Measurements from ENCODE around the gene GALR1.

- TF ChIP-seq TAF1 (IDR thresholded peaks at IDR 0.05; ENCODE audit: low read depth) = no peak
- no peak for TF ChIP-seq TCF12 (IDR thresholded peaks at IDR 0.05; ENCODE audit: low read depth)
- TF ChIP-seq REST (IDR thresholded peaks at IDR 0.05; ENCODE audit: low read depth) = peak; percentile 87
- no peak for TF ChIP-seq EP300 (IDR thresholded peaks at IDR 0.05; ENCODE audit: borderline replicate concordance)
- TF ChIP-seq YY1 (IDR thresholded peaks at IDR 0.05; ENCODE audit: low read depth) = no peak
- TF ChIP-seq FOXM1 (IDR thresholded peaks at IDR 0.05; ENCODE audit: borderline replicate concordance, low read depth) = no peak
- TF ChIP-seq, protein P1, sequence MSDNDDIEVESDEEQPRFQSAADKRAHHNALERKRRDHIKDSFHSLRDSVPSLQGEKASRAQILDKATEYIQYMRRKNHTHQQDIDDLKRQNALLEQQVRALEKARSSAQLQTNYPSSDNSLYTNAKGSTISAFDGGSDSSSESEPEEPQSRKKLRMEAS (IDR thresholded peaks at IDR 0.05) = peak; percentile 83
- TF ChIP-seq RAD21 (IDR thresholded peaks at IDR 0.05; ENCODE audit: low read depth) = no peak
- no peak for TF ChIP-seq NFIC (IDR thresholded peaks at IDR 0.05)
These were observed 46.6 kb upstream of the GALR1 start for GRCh38 chr18:77203071-77203470.

All from Ishikawa (cell line).